GDM1 (cell line): ENCODE data around the gene CEMP1.
A peak's percentile ranks its signal among the peaks of the same experiment; 100 is the strongest.

Experiments used
- DNase-seq: peaks from one replicate; lab custom pipeline; 2025; lab: John Stamatoyannopoulos, UW

The CEMP1 gene

DNA sequence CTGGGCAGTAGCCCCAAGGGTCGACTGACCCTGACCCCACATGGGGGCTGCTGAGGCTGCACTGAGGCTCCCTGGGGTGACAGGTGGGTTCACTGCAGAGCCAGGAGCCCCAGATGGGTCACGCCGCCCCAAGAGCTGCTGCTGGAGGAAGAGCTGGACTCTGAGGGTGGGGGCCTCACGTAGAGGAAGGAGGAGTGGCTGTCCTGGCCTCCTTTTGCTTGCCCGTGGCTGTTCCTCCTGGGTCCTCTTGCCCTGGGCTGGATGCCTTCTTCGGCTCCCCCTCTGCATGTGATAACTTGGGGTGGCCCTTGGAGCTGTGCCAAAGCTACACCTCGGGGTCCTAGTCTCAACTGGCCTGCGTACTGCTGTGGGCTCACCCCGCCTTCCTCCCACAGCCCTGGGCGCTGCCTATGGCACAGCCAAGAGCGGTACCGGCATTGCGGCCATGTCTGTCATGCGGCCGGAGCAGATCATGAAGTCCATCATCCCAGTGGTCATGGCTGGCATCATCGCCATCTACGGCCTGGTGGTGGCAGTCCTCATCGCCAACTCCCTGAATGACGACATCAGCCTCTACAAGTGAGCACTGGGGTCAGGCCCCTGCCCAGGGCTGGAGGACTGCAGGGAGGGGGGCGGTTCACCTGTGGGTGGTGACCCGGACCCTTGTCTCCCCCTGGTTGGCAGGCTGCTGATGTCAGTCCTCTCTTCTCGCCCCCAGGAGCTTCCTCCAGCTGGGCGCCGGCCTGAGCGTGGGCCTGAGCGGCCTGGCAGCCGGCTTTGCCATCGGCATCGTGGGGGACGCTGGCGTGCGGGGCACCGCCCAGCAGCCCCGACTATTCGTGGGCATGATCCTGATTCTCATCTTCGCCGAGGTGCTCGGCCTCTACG is 12.1 kb downstream of the CEMP1 start:
- no peak for DNase-seq

DNA sequence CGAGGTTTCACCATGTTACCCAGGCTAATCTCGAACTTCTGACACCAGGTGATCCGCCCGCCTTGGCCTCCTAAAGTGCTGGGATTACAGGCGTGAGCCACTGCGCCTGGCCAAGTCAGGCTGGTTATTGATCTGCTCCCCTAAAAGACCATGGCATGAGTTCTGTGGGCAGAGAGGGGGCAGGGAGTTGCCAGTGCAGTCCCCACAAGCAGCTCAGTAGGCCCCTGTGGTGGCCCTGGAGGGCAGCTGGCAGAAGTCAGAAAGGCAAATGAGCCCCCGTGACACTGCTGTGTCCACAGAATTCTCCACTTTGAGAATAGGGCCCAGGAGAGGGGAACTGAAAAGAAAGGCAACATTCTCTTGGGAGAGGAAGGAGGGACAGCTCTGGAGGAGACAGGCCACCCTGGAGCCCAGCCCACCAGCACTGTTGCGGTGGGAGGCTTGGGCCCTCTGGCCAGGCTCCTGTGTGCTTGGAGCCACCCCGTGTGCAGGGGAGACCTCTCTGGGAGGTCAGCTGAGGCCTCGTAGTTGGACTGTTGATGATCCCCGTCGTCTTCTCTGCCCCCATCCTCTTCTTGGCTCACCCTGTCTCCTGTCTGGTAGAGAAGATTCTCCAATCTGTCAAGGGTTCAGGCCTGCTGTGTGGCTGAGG is 13.1 kb downstream of the CEMP1 start:
- no peak for DNase-seq

DNA sequence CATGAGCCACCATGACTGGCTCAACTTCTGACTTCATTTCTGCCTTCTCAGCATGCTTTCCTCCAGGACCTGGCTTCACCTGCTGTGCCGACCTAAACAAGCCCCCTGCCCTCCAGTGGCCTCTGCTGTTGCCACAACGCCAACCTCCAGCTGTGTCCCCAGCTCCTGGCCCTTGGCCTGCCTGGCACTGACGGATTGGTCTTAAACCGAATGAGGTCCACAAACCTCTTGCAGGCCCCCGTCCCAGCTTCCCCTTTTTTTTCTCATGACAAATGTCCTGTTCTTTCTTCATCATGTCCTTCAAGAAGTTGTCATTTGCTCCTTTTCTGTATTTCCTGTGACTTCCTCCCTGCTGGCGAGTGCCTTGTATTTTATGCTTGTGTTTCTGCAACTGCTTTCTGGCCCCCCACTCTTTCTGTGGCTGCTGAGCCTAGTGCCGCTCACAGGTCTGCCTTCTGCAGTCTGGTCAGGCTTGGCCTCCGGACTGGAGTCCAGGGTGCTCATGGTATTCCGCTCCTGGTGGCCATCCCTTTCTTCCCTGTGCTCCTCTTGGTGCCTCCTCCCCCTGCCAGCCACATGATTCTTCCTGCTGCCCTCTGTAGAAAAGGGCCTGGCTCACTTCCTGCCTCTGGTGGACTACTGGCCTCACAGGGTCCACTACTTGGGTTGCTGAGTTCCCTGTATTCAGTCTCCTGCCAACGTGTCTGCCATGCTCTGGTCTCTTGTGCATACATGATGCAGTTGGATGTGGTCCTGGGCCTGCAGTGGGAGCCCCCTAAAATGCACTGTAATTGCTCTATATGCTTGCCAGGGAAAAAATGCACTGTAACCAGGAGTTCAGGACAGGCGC is 14.6 kb downstream of the CEMP1 start:
- peak; percentile 42 for DNase-seq

DNA sequence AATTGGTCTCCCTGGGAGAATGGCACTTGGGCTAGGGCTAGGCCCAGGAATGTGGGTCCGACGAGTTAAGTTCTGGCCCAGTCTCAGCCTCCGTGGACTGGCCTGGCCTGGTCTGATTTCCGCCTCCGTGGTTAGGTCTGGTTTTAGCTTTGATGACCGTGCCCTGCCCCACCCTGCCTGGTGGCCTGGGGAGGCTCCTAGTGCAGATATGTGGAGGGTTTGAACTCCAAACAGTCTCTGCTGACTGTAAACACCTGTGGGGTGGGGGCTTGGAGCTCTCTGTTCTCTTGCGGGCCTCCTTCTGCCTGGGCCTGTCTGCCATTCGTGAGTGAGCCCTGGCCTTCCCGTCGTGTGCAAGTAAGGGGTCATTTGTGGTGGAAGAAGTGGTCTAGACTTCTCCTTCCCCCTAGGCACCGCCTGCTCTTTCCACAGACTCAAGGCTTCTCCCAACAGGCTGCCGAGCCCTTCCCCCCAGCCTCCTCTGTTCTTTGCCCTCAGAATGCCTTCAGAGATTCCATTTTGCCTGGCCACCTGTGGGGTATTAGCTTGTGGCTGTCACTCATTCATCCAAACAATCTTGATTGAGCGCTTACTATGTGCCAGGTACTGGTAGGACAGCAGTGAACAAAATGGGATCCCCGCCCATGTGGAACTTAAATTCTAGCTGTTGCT is 15.9 kb downstream of the CEMP1 start:
- no peak for DNase-seq

DNA sequence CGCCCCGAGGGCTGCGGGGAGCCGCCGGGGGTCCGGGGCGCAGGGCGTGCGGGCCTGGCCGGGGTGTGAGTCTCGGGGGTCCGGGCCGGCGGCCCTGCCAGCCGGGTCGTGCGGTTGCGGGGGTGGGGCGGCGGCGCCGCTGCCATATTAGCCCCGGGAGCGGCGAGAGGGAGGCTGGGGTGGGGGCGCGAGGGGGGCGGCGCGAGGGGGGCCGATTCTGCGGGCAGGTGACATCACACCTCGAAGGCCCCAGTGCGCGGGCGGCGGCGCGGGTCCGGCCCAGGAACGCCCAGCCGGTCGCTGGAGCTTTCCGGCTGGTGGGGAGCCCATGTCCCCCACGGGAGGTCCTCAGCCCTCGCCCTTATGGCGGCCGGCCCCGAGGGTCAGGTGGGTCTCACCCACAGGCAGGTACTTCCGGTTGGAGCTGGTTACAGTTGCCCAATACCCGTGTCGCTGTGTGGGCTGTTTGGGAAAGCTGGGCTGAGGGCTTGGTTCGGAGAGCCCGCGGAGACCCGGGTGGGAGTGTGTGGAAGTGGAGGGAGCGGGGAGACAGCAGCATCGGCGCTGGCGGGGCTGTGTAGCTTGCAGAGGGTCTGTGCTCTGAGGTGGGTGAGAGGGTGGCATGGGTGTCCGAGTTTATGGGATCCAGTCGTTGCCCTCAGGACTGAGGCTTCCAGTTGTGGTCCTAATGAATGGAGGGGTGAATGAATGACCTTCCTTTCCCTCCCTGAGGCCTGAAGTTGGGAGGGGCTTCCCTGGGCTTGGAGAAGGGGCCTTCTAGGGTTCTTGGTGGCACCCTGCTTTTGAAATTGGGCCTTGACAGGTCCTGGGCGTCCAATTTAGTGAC is 16.7 kb downstream of the CEMP1 start:
- DNase-seq: no peak

DNA sequence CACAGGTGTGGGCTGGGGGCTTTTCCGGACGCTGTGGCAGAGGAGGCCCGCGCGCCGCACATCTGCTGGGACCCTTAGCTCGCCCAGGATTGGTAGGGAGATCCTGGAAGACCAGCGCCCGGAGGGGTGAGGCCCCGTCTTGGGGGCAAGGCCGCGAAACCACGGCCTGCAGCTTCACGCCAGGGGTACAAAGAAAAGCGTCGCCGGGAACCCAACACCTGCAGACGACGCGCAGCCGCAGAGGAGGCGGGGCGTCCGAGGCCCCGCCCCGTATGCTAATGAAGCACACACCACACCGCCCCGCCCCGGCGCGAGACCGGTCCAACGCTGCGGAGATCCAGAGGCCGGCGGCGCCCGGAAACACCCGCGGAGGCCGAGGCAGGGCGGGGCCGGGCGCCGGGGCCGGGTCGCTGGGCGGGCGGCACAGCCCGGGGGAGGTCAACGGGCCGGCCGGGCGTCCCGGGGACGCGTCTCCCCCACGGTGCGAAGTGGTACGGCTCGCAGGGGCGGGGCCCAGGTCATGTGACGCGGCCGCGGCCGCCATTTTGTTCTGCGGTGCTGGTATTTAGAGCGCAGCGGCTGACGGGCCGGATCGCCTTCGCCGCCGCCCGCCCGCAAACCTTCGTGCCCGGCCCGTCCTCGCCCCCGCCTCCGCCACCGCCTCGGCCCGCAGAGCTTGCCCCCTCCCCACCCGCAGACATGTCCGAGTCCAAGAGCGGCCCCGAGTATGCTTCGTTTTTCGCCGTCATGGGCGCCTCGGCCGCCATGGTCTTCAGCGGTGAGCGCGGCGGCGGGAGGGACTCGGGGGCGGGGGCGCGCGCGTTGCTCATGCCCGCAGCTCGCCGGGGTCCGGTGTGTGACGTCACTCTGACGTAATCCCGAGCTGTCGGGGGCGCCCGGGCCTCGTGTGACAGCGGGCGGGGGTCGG is 17.5 kb downstream of the CEMP1 start, which contains the start of gene ATP6V0C:
Gene ATP6V0C (plus strand): TSS at position 548 of the 928 bp plus-strand sequence. CDS start 152 bp downstream, at position 700.
- DNase-seq: peak; percentile 88

DNA sequence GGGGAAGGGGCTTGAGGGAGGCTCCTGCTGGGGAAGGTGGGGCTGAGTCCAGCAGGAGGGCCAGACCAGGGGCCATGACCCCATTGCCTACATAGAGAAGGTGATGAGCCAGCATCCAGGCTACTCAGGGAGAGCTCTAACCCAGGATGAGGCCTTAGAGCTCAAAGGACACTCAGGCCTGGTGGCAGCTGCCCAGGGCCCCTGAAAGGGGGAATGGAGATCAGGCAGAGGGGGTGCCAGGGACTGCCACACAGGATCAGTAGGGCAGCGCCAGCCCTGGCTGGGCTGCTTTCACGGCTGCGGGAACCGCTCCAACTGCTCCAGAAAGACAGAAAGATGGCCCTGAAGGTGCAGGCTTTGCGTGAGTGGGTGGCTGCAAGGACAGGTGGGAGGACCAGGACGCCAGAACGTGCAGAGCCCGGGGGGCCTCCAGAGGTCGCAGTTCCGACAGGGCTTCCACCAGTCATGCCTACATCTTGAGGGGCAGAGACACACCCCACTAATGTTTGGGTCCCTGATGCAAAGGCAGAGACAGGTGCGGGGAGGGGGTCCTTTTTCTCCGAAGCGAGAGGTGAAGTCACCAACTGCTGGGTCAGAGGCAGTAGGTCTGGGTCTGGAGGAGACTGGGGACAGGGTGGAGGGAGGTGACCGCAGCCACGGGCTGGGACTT is 18.3 kb downstream of the CEMP1 start:
- DNase-seq: no peak

DNA sequence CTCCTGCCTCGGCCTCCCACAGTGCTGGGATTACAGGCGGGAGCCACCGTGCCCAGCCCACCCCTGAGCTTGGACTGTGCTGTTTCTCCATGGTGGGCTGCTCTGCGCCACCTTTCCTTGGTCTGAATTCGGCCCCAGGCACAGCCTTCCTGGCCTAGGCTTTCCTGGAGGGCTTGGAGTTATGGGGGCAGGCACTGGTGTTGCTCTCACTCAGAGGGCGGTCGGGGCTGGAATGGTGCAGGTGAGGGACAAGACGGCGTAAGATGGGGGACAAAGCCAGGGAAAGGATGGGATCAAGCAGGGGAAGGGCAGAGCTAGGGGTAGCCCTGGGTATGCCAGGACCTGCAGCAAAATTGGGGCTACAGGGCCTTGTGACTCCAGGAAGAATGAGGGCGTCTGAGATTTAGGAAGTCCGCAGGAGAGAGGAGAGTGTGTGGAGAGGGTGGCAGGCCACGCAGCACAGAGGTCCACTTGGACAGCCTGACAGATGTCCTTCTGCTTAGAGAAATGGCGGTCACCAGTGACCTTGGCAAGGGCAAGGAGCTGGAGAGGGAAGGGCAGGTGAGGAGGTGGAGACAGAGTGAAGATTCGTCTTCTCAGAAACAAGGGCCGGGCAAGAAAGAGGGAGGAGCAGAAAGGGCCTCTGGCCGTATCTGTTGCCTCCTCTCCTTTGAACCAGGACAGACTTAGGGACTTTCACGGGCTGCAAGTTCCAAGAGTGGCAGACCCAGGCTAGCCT is 19.0 kb downstream of the CEMP1 start:
- DNase-seq: no peak

DNA sequence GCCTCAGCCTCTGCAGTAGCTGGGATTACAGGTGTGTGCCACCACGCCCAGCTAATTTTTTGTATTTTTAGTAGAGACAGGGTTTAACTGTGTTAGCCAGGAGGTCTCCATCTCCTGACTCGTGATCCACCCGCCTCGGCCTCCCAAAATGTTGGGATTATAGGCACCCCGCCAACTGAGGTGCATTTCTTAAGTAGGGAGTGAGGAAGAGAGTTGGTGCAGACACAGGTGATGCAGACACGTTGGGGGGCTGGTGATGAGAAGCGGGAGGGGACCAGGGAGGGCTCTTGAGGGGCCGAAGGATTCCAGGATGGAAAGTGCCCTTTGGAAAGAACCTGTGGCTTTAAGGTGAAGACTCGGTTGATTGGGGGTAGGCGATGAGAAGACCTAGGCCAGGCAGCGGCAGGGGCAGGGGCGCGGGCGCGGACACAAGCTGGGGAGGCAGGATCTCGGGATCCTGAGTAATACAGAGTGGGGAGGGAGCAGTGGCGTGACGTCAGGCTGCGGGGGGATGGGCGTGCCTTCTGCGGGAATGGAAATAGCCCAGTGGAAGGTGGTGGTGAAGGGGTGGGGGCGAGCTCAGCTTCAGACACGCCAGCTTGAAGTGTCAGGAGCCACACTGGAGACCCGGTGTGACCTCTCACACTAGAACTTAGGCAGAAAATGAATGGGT is 19.9 kb downstream of the CEMP1 start:
- DNase-seq: no peak

DNA sequence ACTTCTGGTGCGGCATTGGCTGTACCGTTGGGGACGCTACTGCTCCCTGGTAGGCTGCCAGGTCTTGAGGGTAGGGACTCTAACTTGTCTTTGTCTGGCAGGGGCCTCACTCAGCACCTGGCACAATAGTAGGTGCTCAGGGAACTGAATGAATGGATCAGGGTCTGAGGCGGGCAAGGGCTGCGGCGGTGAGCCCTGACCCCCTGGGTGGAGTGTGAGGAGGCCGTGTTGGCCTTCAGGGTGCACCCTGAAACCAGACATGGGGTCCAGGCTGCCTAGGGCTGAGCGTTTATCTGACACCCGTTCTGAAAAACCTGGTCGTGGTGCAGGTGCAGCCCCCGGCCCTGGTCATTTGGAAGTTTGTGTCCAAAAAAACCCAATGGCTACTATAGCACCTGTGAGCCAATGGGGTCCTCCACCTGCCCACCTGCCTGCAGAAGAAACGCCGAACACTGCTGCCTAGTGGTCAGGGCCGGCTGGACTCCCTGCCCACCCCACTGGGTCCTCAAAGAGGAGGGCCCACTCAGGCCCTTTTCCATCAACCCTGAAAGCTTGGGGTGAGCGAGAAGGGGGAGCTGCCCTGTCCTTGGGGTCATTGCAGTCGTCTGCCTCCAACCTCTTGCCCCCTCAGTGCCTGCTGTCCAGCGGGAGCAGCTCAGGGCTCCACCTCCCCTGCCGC is 22.3 kb downstream of the CEMP1 start:
- no peak for DNase-seq

DNA sequence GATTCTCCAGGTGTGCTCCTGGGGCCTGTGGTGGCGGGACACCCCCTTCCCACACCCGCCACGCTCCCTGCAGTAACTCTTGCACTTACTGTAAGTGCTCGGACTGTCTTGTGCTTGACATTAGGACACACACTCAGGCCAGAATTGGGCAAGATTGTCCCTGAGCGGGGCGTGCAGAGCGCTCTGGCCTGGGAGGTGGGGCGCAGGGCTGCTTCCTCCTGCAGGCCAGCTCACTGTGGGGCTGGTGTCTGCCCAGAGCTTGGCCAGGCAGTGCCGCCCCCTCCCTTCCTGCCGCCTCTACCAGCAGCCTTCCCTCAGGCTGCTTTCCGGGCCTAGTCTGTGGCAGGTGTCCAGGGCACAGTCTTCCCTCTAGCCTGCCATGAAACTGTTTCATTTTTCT is 23.5 kb downstream of the CEMP1 start:
- DNase-seq: no peak

DNA sequence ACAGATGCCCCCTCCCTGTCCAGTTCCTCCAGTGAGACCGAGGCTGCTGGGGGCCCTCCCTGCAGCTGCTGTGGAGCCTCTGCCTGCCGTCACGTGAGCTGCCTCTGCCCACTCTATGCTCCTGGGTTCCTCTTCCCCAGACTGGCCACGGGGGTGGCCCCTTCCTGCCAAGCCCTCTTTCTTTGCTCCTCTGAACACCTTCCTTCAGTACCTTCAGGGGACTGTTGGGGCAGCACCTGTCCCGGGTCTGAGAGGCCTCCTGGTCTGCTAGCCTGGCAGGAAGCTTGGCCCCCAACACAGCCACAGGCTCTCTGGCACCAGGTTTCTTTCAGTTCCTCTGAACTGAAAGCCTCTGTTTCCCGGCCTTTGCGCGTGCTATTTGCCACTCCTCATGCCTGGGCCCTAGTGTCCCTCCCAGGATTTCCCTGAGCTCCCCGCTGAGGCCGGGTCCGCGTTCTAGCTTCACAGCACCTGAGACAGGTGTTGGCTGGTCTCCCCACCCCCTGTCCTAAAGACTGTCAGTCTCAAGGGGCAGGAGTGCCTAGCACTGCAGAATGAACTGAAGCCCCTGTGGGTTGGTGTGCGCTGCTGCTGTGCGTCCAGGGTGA is 24.1 kb downstream of the CEMP1 start:
- DNase-seq: no peak

DNA sequence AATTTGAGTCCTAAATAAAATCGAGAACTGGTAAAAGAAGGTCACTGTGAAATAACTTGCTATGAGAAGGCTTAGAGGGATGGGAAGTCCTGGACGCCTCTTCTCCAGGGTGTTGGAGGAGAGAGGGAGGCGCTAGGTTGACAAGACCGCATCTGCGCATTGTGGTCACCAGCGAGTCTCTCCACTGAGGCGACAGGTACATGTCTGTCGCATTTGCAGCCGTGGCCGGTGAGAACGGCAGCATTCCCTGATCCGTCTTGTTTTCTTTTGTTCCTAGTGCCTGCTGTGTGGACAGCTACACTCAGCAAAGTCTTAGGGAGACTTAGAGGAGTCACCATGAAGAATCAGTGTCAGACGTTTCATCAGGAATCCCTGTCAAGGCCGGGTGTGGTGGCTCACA is 25.5 kb downstream of the CEMP1 start:
- DNase-seq: no peak

DNA sequence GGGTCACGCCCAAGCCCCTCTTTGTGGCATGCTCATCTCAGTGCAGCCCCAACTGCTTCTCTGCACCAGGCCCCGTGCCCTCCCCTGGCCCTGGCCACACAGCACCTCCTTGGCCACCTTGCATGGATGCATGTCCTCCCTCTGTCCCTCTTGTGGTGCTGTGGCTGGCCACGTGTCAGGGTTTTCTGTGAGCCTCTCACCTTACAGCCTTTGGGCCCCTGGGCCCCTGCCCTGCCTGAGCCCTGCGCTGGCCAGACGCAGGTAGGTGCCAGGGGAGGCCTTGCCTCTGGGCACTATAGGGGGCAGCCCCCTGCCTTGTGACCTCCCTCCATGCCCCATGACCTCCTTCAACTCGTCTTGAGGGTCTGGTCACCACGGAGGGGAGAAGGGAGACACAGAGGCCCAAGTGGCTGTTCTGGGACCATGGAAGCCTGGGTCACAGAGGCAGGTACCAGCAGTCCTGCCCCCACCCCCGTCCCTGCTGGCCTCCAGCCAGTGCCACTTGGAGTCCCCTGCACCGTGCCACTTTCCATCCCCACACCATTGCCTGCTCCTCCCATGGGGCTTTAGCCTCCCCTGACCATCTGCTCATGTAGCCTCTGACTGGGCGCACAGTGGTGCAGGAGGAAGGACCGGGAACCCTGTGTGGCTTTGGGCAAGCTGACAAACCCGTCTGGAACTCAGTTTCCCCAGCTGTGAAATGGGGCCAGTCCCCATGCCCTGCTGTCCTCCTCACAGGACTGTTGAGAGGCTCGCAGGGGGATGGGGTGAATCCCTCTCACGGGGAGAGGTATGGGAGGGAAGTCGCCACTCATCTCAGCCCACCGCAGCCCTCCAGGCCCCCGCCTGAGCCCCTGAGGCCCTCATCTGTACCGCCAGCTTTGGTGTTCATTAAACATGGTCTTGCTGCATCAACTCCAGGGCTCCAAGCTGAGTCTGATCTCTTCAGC is 29.0 kb downstream of the CEMP1 start:
- no peak for DNase-seq

DNA sequence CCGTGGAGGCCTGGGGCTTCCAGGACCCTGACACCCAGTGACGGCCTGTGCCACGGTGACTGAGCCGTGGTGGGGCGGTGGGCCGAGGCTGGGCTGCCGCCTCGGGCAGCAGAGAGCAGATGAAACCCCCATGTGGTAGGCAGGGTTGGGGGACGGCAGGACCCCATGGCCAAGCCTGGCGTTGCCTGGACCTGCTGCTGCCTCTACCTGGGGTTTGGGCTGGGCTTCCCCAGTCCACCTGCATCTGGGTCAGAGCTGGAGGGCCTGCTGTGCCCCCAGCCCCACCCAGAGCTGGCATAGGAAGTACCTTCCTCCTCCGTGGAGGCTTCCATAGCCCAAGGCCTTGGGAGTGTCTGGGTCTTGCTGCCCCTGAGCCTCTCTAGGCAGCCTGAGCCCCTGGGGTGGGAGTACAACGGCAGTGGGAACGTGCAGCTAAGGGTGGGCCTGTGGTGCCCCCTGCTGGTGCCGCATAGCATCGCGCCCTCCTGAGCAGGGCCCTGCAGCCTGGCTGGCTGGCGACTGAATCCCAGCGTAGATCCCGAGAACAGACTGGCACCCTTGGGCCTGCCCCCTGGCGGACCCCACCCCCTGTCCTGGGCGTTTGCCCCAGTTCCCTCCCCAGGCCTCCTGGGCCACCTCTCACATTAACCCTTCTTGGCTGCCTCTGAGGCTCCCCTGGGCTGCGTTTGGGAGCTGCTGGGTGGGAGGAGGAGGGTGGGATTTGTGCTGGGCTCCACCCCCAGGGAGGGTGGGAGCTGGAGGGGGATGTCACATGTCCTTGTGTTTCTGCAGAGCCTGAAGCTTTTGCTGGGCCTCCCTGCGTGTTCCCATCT is 30.1 kb downstream of the CEMP1 start:
- peak; percentile 68 for DNase-seq
